Caco-2 (cell line): ENCODE results near the gene RGS13. TPM values are rescaled to one million over a fixed set of nuclear protein-coding genes. Genes with fewer than 3 reads are reported as not detected.
"Not testable (repeated sequence)": the region's sequence is repeated elsewhere in the genome, so short reads cannot be mapped to it uniquely, and the experiment has no call there.

ENCODE experiments used
- BruUV-seq: library from RNA; stranded (reverse); fragments of 400-500 nt; replicated peaks from 2 replicates; lab custom pipeline; 2021; lab: Mats Ljungman, UMichigan
- CTCF ChIA-PET: fragments of 300-600 bp; sonication (Branson Sonifier 250); formaldehyde crosslinking; loops from one replicate; lab custom pipeline; 2022; ENCODE audit warnings: antibody characterized with exemption; lab: Charles Lee
- POLR2A ChIA-PET: fragments of 300-600 bp; sonication (Branson Sonifier 250); formaldehyde crosslinking; loops from one replicate; lab custom pipeline; 2022; ENCODE audit warnings: antibody characterized with exemption; lab: Charles Lee
- DNase-seq, 2 experiments: peaks; one replicate each; pipeline versions ENCODE4 v3.0.0 to v3.0.0-alpha.2; 2020 to 2022
- H3K27me3 ChIP-seq: replicated peaks from 2 replicates; pipeline ENCODE4 v1.6.0; 2011; ENCODE audit warnings: low read length; ENCODE audit not compliant: control insufficient read depth, insufficient read depth
- H3K36me3 ChIP-seq: 2 replicates; pipeline ENCODE4 v1.5.1; 2011; ENCODE audit warnings: low read length; ENCODE audit not compliant: control insufficient read depth, insufficient read depth
- H3K4me1 ChIP-seq: fragments of 250-450 bp; sonication (Bioruptor Pico); 2 replicates; pipeline ENCODE4 v1.5.1; 2020; ENCODE audit warnings: mild to moderate bottlenecking
- H3K4me3 ChIP-seq: 2 replicates; pipeline ENCODE4 v1.5.1; 2011; ENCODE audit warnings: low read depth, mild to moderate bottlenecking, control low read depth, low read length
- H3K9me3 ChIP-seq: fragments of 250-450 bp; sonication (Bioruptor Pico); 2 replicates; pipeline ENCODE4 v1.5.1; 2020; ENCODE audit warnings: mild to moderate bottlenecking, moderate library complexity
- H3K27ac Mint-ChIP-seq: one replicate; pipeline ENCODE4 v1.8.0; 2022; ENCODE audit warnings: mixed read lengths; ENCODE audit not compliant: unreplicated experiment
- H3K27me3 Mint-ChIP-seq: one replicate; pipeline ENCODE4 v1.8.0; 2022; ENCODE audit warnings: mixed read lengths; ENCODE audit not compliant: insufficient read depth, unreplicated experiment
- H3K36me3 Mint-ChIP-seq: one replicate; pipeline ENCODE4 v1.8.0; 2022; ENCODE audit warnings: mild to moderate bottlenecking, mixed read lengths; ENCODE audit not compliant: insufficient read depth, unreplicated experiment
- H3K4me1 Mint-ChIP-seq: one replicate; pipeline ENCODE4 v1.8.0; 2022; ENCODE audit warnings: low read depth, mixed read lengths; ENCODE audit not compliant: unreplicated experiment
- H3K4me3 Mint-ChIP-seq: one replicate; pipeline ENCODE4 v1.8.0; 2022; ENCODE audit warnings: mild to moderate bottlenecking, moderate library complexity, mixed read lengths; ENCODE audit not compliant: unreplicated experiment
- H3K9me3 Mint-ChIP-seq: one replicate; pipeline ENCODE4 v1.8.0; 2022; ENCODE audit warnings: mixed read lengths; ENCODE audit not compliant: unreplicated experiment
- CTCF ChIP-seq, 2 experiments: fragments of 200-600 bp in 1 of 2; IDR thresholded peaks; 1 replicate in 1 of 2; 2 replicates in 1 of 2; pipeline versions ENCODE4 v1.5.1 to v1.8.0; 2011 to 2022; ENCODE audit warnings: antibody characterized with exemption in 1 of 2, control low read depth in 1 of 2, inconsistent platforms in 1 of 2, low read depth in 1 of 2, low read length in 1 of 2, mild to moderate bottlenecking in 1 of 2, moderate library complexity in 1 of 2; ENCODE audit not compliant: insufficient read depth in 1 of 2, severe bottlenecking in 1 of 2, unreplicated experiment in 1 of 2
- intact Hi-C: fragments of 100-400 bp; cut with micrococcal nuclease; formaldehyde crosslinking; loops from one replicate; pipeline ENCODE4 v1.10.0; 2022; ENCODE audit not compliant: unreplicated experiment
- total RNA-seq: library from RNA; stranded (reverse); gene quantifications from 2 replicates; pipeline ENCODE4 v1.2.3, GENCODE V29; 2022

The RGS13 gene
- total RNA-seq, 1 experiment from 2014 or later, result not detected

GRCh38 chr1:192678099-192678498, 42.2 kb downstream of the RGS13 start:
- H3K36me3 ChIP-seq, result no peaks in the 10 kb centered on the region
- Mint-ChIP-seq H3K4me3 (no peak overlapping the region), H3K36me3 (no peaks in the 10 kb centered on the region), H3K4me1 (no peaks in the 10 kb centered on the region), H3K9me3 (no peaks in the 10 kb centered on the region), H3K27me3 (no peaks in the 10 kb centered on the region), H3K27ac (no peak overlapping the region)
- TF ChIP-seq CTCF (IDR thresholded peaks at IDR 0.05; ENCODE audit: insufficient read depth in 1 of 2, low read depth in 1 of 2, low read length in 1 of 2, severe bottlenecking in 1 of 2, unreplicated experiment in 1 of 2), result no peak
- BruUV-seq, result no TSS peak
- no peak overlapping the region for H3K4me3 ChIP-seq
- H3K4me1 ChIP-seq, result no peaks in the 10 kb centered on the region
- H3K27me3 ChIP-seq, result no peaks in the 10 kb centered on the region
- DNase-seq, result no peak
- no peaks in the 10 kb centered on the region for H3K9me3 ChIP-seq
- CTCF ChIA-PET, result no interaction called here
- POLR2A ChIA-PET, result no interaction called here
- intact Hi-C loops, result no loop called here

- H3K9me3 ChIP-seq, result 0 out of 2 replicates have a peak, but pooled peaks cover 4% of the 10 kb centered on the region
- no peak overlapping the region for H3K4me3 ChIP-seq
- H3K36me3 ChIP-seq, result no peaks in the 10 kb centered on the region
- Mint-ChIP-seq H3K27ac (no peak overlapping the region), H3K9me3 (peaks cover 11% of the 10 kb centered on the region), H3K36me3 (no peaks in the 10 kb centered on the region), H3K4me1 (no peaks in the 10 kb centered on the region), H3K4me3 (no peak overlapping the region), H3K27me3 (no peaks in the 10 kb centered on the region)
- no peak for DNase-seq
- H3K27me3 ChIP-seq, result no peaks in the 10 kb centered on the region
- BruUV-seq, result no TSS peak
- H3K4me1 ChIP-seq, result no peaks in the 10 kb centered on the region
- POLR2A ChIA-PET, result no interaction called here
- intact Hi-C loops, result no loop called here
- CTCF ChIA-PET, result no interaction called here
- TF ChIP-seq CTCF (IDR thresholded peaks at IDR 0.05; ENCODE audit: insufficient read depth in 1 of 2, low read depth in 1 of 2, low read length in 1 of 2, severe bottlenecking in 1 of 2, unreplicated experiment in 1 of 2), result no peak
Measured at GRCh38 chr1:192682335-192682734, 46.4 kb downstream of the RGS13 start.

- H3K27me3 Mint-ChIP-seq, H3K4me1 ChIP-seq, DNase-seq, intact Hi-C loops, BruUV-seq, H3K36me3 ChIP-seq, H3K27ac Mint-ChIP-seq, H3K9me3 ChIP-seq, H3K36me3 Mint-ChIP-seq, CTCF ChIA-PET, POLR2A ChIA-PET, H3K4me3 Mint-ChIP-seq, H3K4me3 ChIP-seq, H3K4me1 Mint-ChIP-seq, H3K27me3 ChIP-seq: not testable (repeated sequence)
- peaks cover 17% of the 10 kb centered on the region for H3K9me3 Mint-ChIP-seq
Measured at GRCh38 chr1:192683081-192683480, 47.1 kb downstream of the RGS13 start.

- intact Hi-C loops, result no loop called here
- no peaks in the 10 kb centered on the region for H3K4me1 Mint-ChIP-seq
- Histone ChIP-seq H3K27me3 (no peaks in the 10 kb centered on the region), H3K36me3 (no peaks in the 10 kb centered on the region), H3K4me1 (no peaks in the 10 kb centered on the region), H3K4me3 (no peak overlapping the region), H3K9me3 (peaks cover 3% of the 10 kb centered on the region; the same call in 1 of the 2 replicates)
- no peaks in the 10 kb centered on the region for H3K36me3 Mint-ChIP-seq
- BruUV-seq, result no TSS peak
- H3K27ac Mint-ChIP-seq, result no peak overlapping the region
- CTCF ChIA-PET, result no interaction called here
- POLR2A ChIA-PET, result no interaction called here
- DNase-seq, result no peak
- TF ChIP-seq CTCF (IDR thresholded peaks at IDR 0.05; ENCODE audit: insufficient read depth in 1 of 2, low read depth in 1 of 2, low read length in 1 of 2, severe bottlenecking in 1 of 2, unreplicated experiment in 1 of 2), result no peak
- H3K9me3 Mint-ChIP-seq, result peaks cover 27% of the 10 kb centered on the region
- H3K4me3 Mint-ChIP-seq, result no peak overlapping the region
- no peaks in the 10 kb centered on the region for H3K27me3 Mint-ChIP-seq
Measured at GRCh38 chr1:192689459-192689858, 53.5 kb downstream of the RGS13 start.
